Suprapubic skin (tissue), 4 donors: ENCODE data around the gene BSPH1. TPM values are rescaled to one million over a fixed set of nuclear protein-coding genes. Genes with fewer than 3 reads are reported as not detected.
A peak's percentile ranks its signal among the peaks of the same experiment; 100 is the strongest.
"Not testable (repeated sequence)": the region's sequence is repeated elsewhere in the genome, so short reads cannot be mapped to it uniquely, and the experiment has no call there.

Experiments used
- DNase-seq, 2 donors: peaks; one replicate each; pipeline ENCODE4 v3.0.0-alpha.2; 2019; ENCODE audit warnings: low spot score in 2 of 2
- H3K27ac ChIP-seq: fragments of 200-600 bp; sonication (generic); one replicate; pipeline ENCODE4 v1.5.1; 2019
- H3K27me3 ChIP-seq: fragments of 200-600 bp; sonication (generic); one replicate; pipeline ENCODE4 v1.5.1; 2019
- H3K36me3 ChIP-seq: fragments of 200-600 bp; sonication (generic); one replicate; pipeline ENCODE4 v1.5.1; 2019
- H3K4me1 ChIP-seq: fragments of 200-600 bp; sonication (generic); one replicate; pipeline ENCODE4 v1.5.1; 2019
- H3K4me3 ChIP-seq: fragments of 200-600 bp; sonication (generic); one replicate; pipeline ENCODE4 v1.5.1; 2019; ENCODE audit warnings: mild to moderate bottlenecking
- H3K9me3 ChIP-seq: fragments of 200-600 bp; sonication (generic); one replicate; pipeline ENCODE4 v1.5.1; 2019
- EP300 ChIP-seq: sonication (generic); formaldehyde crosslinking; IDR thresholded peaks from one replicate; pipeline ENCODE4 v1.6.1; 2017; ENCODE audit warnings: antibody characterized with exemption
- POLR2A ChIP-seq, 2 donors: fragments of 450-650 bp; IDR thresholded peaks; one replicate each; pipeline ENCODE4 v1.6.1; 2017; ENCODE audit warnings: antibody characterized with exemption in 2 of 2, mild to moderate bottlenecking in 2 of 2, moderate library complexity in 2 of 2
- POLR2AphosphoS5 ChIP-seq, 3 donors: sonication (generic); formaldehyde crosslinking; IDR thresholded peaks; one replicate each; pipeline ENCODE4 v1.6.1; 2017; ENCODE audit warnings: antibody characterized with exemption in 3 of 3
- WGBS: methylation state at CpG from one replicate; pipeline ENCODE4 v1.1.5; 2018; 5-methylcytosine and 5-hydroxymethylcytosine counted together
- total RNA-seq, 4 donors: library from RNA; depleted of rRNA; stranded (reverse); fragments of >200 nt; gene quantifications; one replicate each; pipeline ENCODE4 v1.1.0, GENCODE V29; 2016
- TF ChIP-seq, protein P1 (sequence below), 2 donors: fragments of 200-600 bp in 1 of 2; fragments of 450-650 bp in 1 of 2; sonication (generic) in 1 of 2; IDR thresholded peaks; one replicate each; pipeline ENCODE4 v1.5.1; 2016 to 2019; ENCODE audit warnings: antibody characterized with exemption in 2 of 2, mild to moderate bottlenecking in 1 of 2, moderate library complexity in 1 of 2

Gene BSPH1
- total RNA-seq, 4 donors from 2014 or later: not detected

DNA sequence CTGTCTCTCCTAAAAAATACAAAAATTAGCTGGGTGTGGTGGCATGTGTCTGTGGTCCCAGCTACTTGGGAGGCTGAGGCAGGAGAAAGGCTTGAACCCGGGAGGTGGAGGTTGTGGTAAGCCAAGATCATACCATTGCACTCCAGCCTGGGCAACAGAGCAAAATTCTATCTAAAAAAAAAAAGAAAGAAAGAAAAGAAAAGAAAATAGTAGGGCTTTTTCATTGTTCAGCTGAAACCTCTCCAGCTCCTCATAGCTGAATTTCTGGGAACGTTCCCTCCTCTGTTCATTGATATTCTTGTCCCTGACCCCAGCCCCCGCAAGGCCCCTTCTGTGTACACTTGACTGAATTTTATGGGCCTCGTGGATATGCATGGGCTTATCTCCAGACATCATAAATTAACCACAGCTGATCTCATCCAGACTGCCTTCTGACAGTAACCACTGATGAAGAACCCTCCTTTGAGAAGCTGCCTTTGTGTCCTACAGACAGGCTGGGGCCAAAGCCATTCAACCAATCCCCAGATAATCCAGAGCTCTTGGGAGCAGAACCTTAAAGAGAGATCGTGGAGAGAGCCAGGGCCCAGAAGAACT, 2.3 kb upstream of the BSPH1 start, which contains the start of gene ELSPBP1:
Gene ELSPBP1, plus strand, starts transcription at position 424 of the 594 bp plus-strand sequence. CDS start 14,036 bp downstream, outside the sequence.
- WGBS: 35% methylated on average over 5 of the region's 5 CpGs

DNA sequence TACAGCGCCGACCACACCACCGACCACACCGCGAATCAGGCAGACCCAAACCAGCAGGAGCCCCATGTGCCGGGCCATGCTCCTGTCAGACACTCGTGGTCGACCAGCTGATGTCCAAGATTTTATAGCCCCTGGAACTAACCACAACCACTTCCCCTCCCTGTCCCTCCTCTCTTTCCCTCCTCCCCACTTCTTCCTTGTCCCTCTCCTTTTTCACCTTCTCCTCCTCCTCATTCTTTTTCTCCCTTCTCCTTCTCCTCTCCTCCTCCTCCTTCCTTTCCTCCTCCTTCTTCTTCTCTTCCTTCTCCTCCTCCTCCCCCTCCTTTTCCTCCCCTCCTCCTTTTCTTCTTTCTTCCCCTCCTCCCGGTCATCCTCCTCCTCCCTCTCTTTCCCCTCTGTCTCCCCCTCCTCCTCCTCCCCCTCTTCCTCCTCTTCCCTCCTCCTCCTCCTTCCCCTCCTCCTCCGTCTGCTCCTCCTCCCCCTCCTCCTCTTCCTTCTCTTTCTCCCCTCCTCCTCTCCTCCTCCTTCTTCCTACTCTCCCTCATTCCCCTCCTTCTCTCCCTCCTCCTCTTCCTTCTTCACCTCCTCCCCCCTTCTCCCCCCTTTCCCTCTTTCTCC, 670 bp downstream of the BSPH1 start:
- WGBS: 51% methylated on average over 10 of the region's 10 CpGs
- DNase-seq: no peak
- TF ChIP-seq EP300 (no peak), POLR2AphosphoS5 (IDR thresholded peaks at IDR 0.05) (no peak), POLR2A (IDR thresholded peaks at IDR 0.05) (no peak)
- Histone ChIP-seq H3K4me1 (no peaks in the 10 kb centered on the region), H3K9me3 (no peaks in the 10 kb centered on the region), H3K27me3 (peaks cover 46% of the 10 kb centered on the region), H3K4me3 (no peak overlapping the region), H3K36me3 (no peaks in the 10 kb centered on the region), H3K27ac (no peak overlapping the region)

More for the DNA sequence above, 2.3 kb upstream of the BSPH1 start, which contains the start of gene ELSPBP1:
- no peak for DNase-seq
- Histone ChIP-seq H3K9me3 (no peaks in the 10 kb centered on the region), H3K36me3 (no peaks in the 10 kb centered on the region), H3K27ac (no peak within 1 kb of the TSS), H3K4me3 (no peak within 1 kb of the TSS), H3K4me1 (no peaks in the 10 kb centered on the region), H3K27me3 (peaks cover 28% of the 10 kb centered on the region)
- TF ChIP-seq EP300 (no peak), POLR2A (IDR thresholded peaks at IDR 0.05) (no peak), POLR2AphosphoS5 (IDR thresholded peaks at IDR 0.05) (no peak)
- TF ChIP-seq, protein P1, sequence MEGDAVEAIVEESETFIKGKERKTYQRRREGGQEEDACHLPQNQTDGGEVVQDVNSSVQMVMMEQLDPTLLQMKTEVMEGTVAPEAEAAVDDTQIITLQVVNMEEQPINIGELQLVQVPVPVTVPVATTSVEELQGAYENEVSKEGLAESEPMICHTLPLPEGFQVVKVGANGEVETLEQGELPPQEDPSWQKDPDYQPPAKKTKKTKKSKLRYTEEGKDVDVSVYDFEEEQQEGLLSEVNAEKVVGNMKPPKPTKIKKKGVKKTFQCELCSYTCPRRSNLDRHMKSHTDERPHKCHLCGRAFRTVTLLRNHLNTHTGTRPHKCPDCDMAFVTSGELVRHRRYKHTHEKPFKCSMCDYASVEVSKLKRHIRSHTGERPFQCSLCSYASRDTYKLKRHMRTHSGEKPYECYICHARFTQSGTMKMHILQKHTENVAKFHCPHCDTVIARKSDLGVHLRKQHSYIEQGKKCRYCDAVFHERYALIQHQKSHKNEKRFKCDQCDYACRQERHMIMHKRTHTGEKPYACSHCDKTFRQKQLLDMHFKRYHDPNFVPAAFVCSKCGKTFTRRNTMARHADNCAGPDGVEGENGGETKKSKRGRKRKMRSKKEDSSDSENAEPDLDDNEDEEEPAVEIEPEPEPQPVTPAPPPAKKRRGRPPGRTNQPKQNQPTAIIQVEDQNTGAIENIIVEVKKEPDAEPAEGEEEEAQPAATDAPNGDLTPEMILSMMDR (IDR thresholded peaks at IDR 0.05): no peak

DNA sequence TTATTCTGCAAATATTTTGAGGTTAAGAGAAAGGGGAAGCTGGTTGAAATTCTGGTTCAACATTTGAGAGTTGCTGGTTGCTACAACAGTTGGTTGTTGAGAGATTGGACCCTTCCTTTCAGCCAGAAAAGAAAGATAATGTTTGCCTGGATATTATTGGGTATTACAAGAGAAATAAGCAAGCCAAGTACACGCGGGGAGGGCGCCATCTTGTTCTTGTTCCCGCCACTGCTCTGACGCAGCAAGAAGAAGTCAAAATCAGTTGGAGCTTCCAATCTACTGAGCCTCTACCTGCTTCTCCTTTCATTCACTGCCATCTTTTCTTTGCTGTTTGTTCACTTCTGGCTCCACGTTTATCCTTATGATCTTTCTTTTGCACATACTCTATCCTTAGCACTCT, 18.4 kb downstream of the BSPH1 start:
- 86% methylated on average over 6 of the region's 6 CpGs for WGBS
- no peak for DNase-seq
- no peaks in the 10 kb centered on the region for H3K9me3 ChIP-seq
- peaks cover 14% of the 10 kb centered on the region for H3K27me3 ChIP-seq
- no peak overlapping the region for H3K4me3 ChIP-seq
- H3K36me3 ChIP-seq: no peaks in the 10 kb centered on the region
- no peak for TF ChIP-seq POLR2AphosphoS5 (IDR thresholded peaks at IDR 0.05)
- TF ChIP-seq, protein P1 (IDR thresholded peaks at IDR 0.05): no peak
- H3K27ac ChIP-seq: no peak overlapping the region
- no peaks in the 10 kb centered on the region for H3K4me1 ChIP-seq

DNA sequence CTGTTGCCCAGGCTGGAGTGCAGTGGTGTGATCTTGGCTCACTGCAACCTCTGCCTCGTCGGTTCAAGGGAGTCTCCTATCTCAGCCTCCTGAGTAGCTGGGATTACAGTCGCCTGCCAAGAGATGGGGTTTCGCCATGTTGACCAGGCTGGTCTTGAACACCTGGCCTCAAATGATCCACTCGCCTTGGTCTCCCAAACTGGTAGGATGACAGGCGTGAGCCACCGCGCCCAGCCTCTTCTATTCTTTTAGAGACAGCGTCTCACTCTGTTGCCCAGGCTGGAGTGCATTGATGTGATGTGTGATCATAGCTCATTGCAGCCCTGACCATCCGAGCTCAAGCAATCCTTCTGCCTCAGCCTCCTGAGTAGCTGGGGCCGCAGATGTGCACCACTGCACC, 36.0 kb downstream of the BSPH1 start:
- H3K9me3 ChIP-seq, H3K36me3 ChIP-seq, H3K27ac ChIP-seq, H3K4me3 ChIP-seq, H3K4me1 ChIP-seq: not testable (repeated sequence)
- DNase-seq: peak in 1 of 2 donors; percentile 69
- WGBS: 88% methylated on average over 8 of the region's 11 CpGs
- H3K27me3 ChIP-seq: peaks cover 10% of the 10 kb centered on the region

DNA sequence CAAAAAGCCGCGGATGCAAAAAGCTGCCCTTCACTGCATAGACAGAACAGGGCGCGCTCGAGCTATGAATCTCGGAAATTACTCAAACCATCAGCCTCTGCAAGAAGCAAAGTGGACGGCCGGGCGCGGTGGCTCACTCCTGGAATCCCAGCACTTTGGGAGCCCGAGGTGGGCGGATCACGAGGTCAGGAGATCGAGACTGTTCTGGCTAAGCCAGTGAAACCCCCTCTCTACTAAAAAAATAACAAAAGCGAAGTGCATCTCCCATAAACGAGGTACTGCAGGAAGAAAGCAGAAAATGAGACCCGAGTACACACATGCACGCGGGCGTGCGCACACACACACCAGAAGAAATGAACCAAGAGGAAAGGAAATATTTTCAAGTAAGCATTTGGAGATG, 39.8 kb downstream of the BSPH1 start:
- DNase-seq, H3K4me1 ChIP-seq, H3K36me3 ChIP-seq, H3K27ac ChIP-seq, H3K9me3 ChIP-seq, H3K4me3 ChIP-seq: not testable (repeated sequence)
- H3K27me3 ChIP-seq: peaks cover 12% of the 10 kb centered on the region
- TF ChIP-seq, protein P1 (IDR thresholded peaks at IDR 0.05): peak in 1 of 2 donors; percentile 16
- WGBS: no CpG with 5 or more reads among the region's 21 CpGs

DNA sequence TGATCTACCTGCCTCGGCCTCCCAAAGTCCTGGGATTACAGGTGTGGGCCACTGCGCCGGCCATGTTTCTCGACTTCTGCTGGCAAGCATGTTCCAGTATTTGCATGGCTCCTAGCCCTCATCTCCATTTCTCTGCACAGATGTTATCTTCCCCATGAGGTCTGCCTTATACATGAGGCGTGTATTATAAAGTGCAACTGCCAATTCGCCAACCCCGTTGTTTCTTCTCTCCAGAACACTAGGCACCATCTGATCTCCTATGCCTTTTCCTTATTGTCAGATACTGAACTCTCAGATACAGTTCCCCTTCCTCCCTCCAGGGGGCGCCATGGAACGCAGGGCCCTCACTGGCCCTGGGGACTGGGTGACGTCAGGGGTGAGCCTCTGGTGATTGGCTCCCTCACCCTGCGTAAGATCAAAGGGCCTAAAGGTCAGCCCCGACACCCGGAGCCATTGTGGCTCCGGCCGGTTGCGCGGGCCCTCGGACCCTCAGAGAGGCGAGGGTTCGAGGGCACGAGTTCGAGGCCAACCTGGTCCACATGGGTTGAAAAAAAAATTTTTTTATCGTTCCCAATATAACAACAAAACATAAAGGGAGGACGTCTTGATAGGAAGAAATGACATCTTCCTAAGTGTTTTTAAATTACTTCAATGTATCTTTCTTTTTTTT, 42.0 kb downstream of the BSPH1 start:
- DNase-seq: peak in 1 of 2 donors; percentile 80
- WGBS: 78% methylated on average over 23 of the region's 24 CpGs
- TF ChIP-seq, protein P1 (IDR thresholded peaks at IDR 0.05): peak in 1 of 2 donors; percentile 36
- H3K4me3 ChIP-seq, H3K36me3 ChIP-seq, H3K27ac ChIP-seq, H3K9me3 ChIP-seq, H3K27me3 ChIP-seq, H3K4me1 ChIP-seq: not testable (repeated sequence)

DNA sequence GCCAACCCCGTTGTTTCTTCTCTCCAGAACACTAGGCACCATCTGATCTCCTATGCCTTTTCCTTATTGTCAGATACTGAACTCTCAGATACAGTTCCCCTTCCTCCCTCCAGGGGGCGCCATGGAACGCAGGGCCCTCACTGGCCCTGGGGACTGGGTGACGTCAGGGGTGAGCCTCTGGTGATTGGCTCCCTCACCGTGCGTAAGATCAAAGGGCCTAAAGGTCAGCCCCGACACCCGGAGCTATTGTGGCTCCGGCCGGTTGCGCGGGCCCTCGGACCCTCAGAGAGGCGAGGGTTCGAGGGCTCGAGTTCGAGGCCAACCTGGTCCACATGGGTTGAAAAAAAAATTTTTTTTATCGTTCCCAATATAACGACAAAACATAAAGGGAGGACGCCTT, 63.4 kb downstream of the BSPH1 start:
- H3K27me3 ChIP-seq, H3K36me3 ChIP-seq, DNase-seq, H3K9me3 ChIP-seq, H3K4me3 ChIP-seq, H3K27ac ChIP-seq, H3K4me1 ChIP-seq: not testable (repeated sequence)
- no CpG with 5 or more reads among the region's 20 CpGs for WGBS
